ENCODE data around the gene SLCO1B1. TPM values are rescaled to one million over a fixed set of nuclear protein-coding genes. Genes with fewer than 3 reads are reported as not detected.

SLCO1B1 gene
- total and polyA plus RNA-seq, 10 of the 15 experiments (the other 5 are each of a cell fraction or from before 2014, with no cell fraction given), result 0.15 TPM; not detected in 9

DNA sequence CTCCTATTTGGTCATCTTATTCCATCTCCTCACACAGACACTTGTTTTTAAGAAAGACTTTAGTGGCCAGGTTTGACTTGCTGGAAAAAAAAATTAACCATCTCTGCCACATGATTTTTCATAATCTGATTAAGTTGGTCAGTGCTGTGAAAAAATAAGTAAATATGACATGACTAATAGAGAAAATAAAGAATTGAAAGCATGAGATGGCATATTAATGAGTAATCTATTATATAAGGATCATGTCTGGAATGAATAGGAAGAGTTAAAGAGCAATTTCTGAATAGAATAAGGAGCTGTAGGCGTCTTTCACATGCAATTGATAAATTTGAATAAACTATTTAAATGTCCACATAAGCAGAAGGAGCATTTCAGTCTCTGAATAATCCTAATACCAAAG, 12.2 kb upstream of the SLCO1B1 start:
- Histone ChIP-seq H3K4me3 (no peak overlapping the region), H3K4me1 (ENCODE audit: control insufficient read depth, insufficient read depth, low read length) (no peaks in the 10 kb centered on the region), H3K27ac (ENCODE audit: control insufficient read depth, insufficient read depth) (no peak overlapping the region), H3K27me3 (replicated peaks in 1 of 2; ENCODE audit: control insufficient read depth in 2 of 2, insufficient read depth in 2 of 2, low read length in 1 of 2) (no peaks in the 10 kb centered on the region), H3K9me3 (replicated peaks; ENCODE audit: control insufficient read depth, insufficient read depth, low read length) (no peaks in the 10 kb centered on the region), H3K36me3 (ENCODE audit: control insufficient read depth in 2 of 2, insufficient read depth in 2 of 2, low read length in 1 of 2) (no peaks in the 10 kb centered on the region), H3K4me2 (ENCODE audit: control insufficient read depth, insufficient read depth) (no peak overlapping the region), H3K9ac (ENCODE audit: control insufficient read depth, insufficient read depth, low read length) (no peak overlapping the region), H3K79me2 (ENCODE audit: control insufficient read depth, insufficient read depth, low read length) (no peaks in the 10 kb centered on the region), H4K20me1 (ENCODE audit: control insufficient read depth, insufficient read depth) (no peaks in the 10 kb centered on the region), H2AFZ (ENCODE audit: control insufficient read depth, low read depth, low read length) (no peak overlapping the region)
- ChIA-PET CTCF (no interaction called here), RAD21 (ENCODE audit: unreplicated experiment) (no interaction called here), SMC1A (ENCODE audit: uncharacterized antibody, unreplicated experiment) (no interaction called here), POLR2A (no interaction called here)
- FAIRE-seq, result no peak
- DNase-seq (ENCODE audit: low read depth, low spot score), result no peak
- no TSS peak for BruUV-seq (replicated peaks)
- no peak for ATAC-seq
- WGBS (ENCODE audit: insufficient coverage, insufficient replicate concordance, low lambda C conversion rate, missing lambda C conversion rate), result 0% methylated on average over 1 of the region's 1 CpG
- in situ Hi-C loops (cut with MboI) (no loop called here), intact Hi-C loops (cut with micrococcal nuclease; ENCODE audit: unreplicated experiment) (no loop called here)
- TF ChIP-seq NFYA (IDR thresholded peaks at IDR 0.05; ENCODE audit: borderline replicate concordance, low read depth, low read length) (no peak), BCLAF1 (IDR thresholded peaks at IDR 0.05) (no peak), PBX3 (IDR thresholded peaks at IDR 0.05; ENCODE audit: insufficient replicate concordance, low read depth, low read length) (no peak), MYC (IDR thresholded peaks at IDR 0.05; ENCODE audit: insufficient read depth, insufficient read length, insufficient replicate concordance, low read length, severe bottlenecking) (no peak), EZH2 (IDR thresholded peaks at IDR 0.05; ENCODE audit: borderline replicate concordance, control insufficient read depth, low read depth, low read length) (no peak), IKZF1 (conservative IDR thresholded peaks at IDR 0.05) (no peak), JUND (IDR thresholded peaks at IDR 0.05; ENCODE audit: low read depth, low read length) (no peak), KDM1A (IDR thresholded peaks at IDR 0.05; ENCODE audit: borderline replicate concordance) (no peak), KLF5 (IDR thresholded peaks at IDR 0.05; ENCODE audit: partially characterized antibody) (no peak), CBX5 (IDR thresholded peaks at IDR 0.05; ENCODE audit: low read depth) (no peak), MEF2B (IDR thresholded peaks at IDR 0.05; ENCODE audit: partially characterized antibody, poor library complexity, severe bottlenecking) (no peak), POU2F2 (IDR thresholded peaks at IDR 0.05; ENCODE audit: borderline replicate concordance, low read depth, low read length) (no peak)
- TF ChIP-seq, protein P1, sequence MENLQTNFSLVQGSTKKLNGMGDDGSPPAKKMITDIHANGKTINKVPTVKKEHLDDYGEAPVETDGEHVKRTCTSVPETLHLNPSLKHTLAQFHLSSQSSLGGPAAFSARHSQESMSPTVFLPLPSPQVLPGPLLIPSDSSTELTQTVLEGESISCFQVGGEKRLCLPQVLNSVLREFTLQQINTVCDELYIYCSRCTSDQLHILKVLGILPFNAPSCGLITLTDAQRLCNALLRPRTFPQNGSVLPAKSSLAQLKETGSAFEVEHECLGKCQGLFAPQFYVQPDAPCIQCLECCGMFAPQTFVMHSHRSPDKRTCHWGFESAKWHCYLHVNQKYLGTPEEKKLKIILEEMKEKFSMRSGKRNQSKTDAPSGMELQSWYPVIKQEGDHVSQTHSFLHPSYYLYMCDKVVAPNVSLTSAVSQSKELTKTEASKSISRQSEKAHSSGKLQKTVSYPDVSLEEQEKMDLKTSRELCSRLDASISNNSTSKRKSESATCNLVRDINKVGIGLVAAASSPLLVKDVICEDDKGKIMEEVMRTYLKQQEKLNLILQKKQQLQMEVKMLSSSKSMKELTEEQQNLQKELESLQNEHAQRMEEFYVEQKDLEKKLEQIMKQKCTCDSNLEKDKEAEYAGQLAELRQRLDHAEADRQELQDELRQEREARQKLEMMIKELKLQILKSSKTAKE (IDR thresholded peaks at IDR 0.05; ENCODE audit: low read depth, poor library complexity, severe bottlenecking), result no peak
- TF ChIP-seq, protein P2, sequence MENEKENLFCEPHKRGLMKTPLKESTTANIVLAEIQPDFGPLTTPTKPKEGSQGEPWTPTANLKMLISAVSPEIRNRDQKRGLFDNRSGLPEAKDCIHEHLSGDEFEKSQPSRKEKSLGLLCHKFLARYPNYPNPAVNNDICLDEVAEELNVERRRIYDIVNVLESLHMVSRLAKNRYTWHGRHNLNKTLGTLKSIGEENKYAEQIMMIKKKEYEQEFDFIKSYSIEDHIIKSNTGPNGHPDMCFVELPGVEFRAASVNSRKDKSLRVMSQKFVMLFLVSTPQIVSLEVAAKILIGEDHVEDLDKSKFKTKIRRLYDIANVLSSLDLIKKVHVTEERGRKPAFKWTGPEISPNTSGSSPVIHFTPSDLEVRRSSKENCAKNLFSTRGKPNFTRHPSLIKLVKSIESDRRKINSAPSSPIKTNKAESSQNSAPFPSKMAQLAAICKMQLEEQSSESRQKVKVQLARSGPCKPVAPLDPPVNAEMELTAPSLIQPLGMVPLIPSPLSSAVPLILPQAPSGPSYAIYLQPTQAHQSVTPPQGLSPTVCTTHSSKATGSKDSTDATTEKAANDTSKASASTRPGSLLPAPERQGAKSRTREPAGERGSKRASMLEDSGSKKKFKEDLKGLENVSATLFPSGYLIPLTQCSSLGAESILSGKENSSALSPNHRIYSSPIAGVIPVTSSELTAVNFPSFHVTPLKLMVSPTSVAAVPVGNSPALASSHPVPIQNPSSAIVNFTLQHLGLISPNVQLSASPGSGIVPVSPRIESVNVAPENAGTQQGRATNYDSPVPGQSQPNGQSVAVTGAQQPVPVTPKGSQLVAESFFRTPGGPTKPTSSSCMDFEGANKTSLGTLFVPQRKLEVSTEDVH (IDR thresholded peaks at IDR 0.05; ENCODE audit: low read depth, partially characterized antibody), result no peak

All from GM12878 (cell line).